AG04449 (cell line): ENCODE data around the gene RASGEF1C.

Experiments
- CTCF ChIA-PET: fragments of 350-600 bp; formaldehyde crosslinking; extraction: SDS; loops from one replicate; lab custom pipeline; 2021; ENCODE audit warnings: antibody characterized with exemption; lab: Yijun Ruan, JAX
- POLR2A ChIA-PET: fragments of 400-600, 350-600 bp; formaldehyde crosslinking; extraction: SDS; loops from one replicate; lab custom pipeline; 2020; ENCODE audit warnings: antibody characterized with exemption, inconsistent platforms; lab: Yijun Ruan, JAX
- DNase-seq: peaks from one replicate; pipeline ENCODE4 v3.0.0-alpha.2; 2010; ENCODE audit warnings: low read depth, low spot score
- H3K4me3 ChIP-seq: 2 replicates; pipeline ENCODE4 v1.5.1; 2011; ENCODE audit warnings: low read depth, mild to moderate bottlenecking, control low read depth, low read length
- TF ChIP-seq, protein P1 (sequence below): IDR thresholded peaks from one replicate; pipeline ENCODE4 v1.5.1; 2011; ENCODE audit warnings: mild to moderate bottlenecking, moderate library complexity, low read length, control low read depth, inconsistent platforms; ENCODE audit not compliant: insufficient read depth; ENCODE audit errors: missing control alignments

RASGEF1C gene

DNA sequence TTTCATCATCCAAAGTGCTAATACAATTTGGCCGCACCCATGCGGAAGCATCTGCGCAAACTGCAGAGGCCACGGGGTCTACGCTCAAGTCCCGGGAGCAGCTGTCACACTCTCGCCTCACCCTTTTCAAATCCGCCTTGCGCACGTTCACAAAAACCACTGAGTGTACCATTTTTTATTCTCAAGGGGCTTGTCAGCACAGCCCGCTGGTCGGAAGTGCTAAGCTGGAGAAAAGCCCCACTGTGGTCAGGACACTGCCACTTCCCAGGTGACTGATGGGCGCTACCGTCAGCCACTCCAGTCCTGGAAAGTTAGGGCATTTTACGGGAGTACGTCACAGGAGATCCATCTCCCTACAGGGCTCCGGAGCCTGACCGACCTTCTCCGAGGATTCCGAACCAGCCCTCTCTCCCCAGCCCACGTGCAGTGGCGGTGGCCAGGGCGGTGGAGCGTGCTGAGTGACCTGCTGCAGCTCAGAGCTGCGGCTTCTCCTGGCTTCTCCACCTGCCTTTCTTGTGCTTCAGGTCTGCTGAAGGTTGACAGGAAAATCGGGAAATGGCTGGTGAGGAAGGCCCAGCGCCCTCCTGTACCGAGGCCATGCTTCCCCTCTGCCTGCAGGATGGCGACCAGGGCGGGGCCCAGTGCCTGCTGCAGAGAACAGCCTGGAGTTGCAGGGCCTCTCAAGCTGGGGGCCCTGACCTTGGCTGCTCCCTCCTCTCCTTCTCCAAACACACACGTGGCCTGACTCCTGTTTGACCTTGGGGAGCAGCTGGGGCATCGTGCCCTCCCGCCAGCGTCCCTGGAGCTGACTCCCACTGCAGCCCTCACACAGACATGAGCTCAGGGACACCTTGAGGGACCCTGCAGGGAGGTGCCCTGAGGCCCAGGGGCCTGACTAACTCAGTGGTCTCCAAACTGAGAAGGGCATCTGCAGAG, 14.3 kb downstream of the RASGEF1C start:
- DNase-seq: no peak
- ChIA-PET POLR2A (no interaction called here), CTCF (interaction anchor here (1.6 kb wide), 1 partner anchor 15 kb away, joined by 3 read pairs; the partner anchor contains the start of gene RASGEF1C)
- H3K4me3 ChIP-seq: no peak overlapping the region
- TF ChIP-seq, protein P1, sequence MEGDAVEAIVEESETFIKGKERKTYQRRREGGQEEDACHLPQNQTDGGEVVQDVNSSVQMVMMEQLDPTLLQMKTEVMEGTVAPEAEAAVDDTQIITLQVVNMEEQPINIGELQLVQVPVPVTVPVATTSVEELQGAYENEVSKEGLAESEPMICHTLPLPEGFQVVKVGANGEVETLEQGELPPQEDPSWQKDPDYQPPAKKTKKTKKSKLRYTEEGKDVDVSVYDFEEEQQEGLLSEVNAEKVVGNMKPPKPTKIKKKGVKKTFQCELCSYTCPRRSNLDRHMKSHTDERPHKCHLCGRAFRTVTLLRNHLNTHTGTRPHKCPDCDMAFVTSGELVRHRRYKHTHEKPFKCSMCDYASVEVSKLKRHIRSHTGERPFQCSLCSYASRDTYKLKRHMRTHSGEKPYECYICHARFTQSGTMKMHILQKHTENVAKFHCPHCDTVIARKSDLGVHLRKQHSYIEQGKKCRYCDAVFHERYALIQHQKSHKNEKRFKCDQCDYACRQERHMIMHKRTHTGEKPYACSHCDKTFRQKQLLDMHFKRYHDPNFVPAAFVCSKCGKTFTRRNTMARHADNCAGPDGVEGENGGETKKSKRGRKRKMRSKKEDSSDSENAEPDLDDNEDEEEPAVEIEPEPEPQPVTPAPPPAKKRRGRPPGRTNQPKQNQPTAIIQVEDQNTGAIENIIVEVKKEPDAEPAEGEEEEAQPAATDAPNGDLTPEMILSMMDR: no peak

DNA sequence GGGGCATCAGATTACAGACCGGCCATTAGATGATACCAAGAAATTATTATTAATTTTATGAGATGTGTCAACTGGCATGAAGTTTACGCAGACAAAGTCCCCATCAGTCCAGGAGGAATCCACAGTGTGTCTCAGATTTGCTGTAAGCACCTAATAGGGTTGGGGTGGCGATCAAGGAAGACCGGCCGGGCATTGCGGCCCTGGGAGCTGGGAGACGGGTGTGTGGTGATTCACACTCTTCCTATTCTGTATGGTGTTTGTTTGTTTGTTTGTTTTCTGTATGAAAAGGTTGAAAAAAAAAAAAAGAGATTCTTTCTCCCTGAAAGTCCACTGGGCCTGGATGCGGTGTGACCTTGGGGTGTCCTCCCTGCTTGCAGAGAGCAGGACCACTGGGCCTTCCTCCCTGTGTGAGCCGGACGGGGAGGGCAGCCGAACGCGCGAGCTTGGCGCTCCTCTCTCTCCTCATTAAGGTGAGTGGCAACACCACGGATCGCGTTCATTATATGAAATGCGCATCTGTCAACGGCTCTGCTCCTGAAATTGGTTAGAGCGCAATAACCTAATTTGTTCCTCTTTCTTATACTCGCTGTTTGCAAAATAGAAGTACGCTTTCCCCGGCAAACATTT, 15.1 kb downstream of the RASGEF1C start:
- TF ChIP-seq, protein P1: no peak
- H3K4me3 ChIP-seq: no peak overlapping the region
- POLR2A ChIA-PET: no interaction called here
- DNase-seq: no peak
- CTCF ChIA-PET: interaction anchor here (1.6 kb wide), 1 partner anchor 15 kb away, joined by 3 read pairs; the partner anchor contains the start of gene RASGEF1C

DNA sequence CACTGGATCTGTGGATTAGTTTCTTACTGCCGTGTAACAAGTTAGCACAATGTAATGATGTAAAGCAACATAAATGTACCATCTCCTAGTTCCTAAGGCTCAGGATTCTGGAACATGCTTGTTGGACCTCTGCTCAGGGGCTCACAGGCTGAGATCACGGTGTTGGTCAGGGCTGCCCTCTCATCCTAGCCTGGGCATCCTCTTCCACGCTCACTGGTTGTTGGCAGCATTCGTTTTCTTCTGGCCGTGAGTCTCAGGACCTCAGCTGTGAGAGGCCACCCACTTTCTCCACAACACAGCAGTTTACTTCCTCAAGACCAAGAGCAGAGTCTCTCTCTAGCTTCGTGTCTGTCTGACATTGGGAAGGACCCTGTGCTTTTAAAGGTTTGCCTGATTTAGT, 17.3 kb downstream of the RASGEF1C start:
- ChIA-PET POLR2A (no interaction called here), CTCF (no interaction called here)
- TF ChIP-seq, protein P1: no peak
- no peak overlapping the region for H3K4me3 ChIP-seq
- no peak for DNase-seq

GRCh38 chr5:180187767-180188166, 21.2 kb downstream of the RASGEF1C start:
- CTCF ChIA-PET: no interaction called here
- no peak for DNase-seq
- TF ChIP-seq, protein P1: no peak
- POLR2A ChIA-PET: no interaction called here
- no peak overlapping the region for H3K4me3 ChIP-seq

- H3K4me3 ChIP-seq: no peak overlapping the region
- TF ChIP-seq, protein P1: no peak
- POLR2A ChIA-PET: no interaction called here
- CTCF ChIA-PET: no interaction called here
- no peak for DNase-seq
Observed at GRCh38 chr5:180180846-180181245, 28.2 kb downstream of the RASGEF1C start.

DNA sequence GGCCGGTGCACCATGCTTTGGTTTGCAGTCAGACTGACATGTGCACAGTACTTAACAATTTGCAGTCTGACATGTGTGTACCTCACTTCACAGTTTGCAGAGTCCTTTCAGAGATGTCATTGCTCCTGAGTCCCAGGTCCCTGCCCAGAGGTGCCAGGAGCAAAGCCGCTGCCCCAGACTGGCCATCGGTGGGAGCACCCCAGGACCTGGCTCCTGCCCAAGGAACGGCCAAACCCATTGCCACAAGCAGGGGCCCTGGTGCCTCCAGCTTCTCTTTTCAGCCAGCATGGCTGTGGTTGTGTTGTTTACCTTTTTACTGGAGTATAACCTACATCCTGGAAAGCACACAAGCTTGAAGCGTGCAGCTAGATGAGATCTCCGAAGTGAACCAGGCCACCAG, 28.6 kb downstream of the RASGEF1C start:
- POLR2A ChIA-PET: no interaction called here
- no peak for DNase-seq
- CTCF ChIA-PET: no interaction called here
- no peak overlapping the region for H3K4me3 ChIP-seq
- TF ChIP-seq, protein P1: no peak
